IPS DF 6.9 (cell line): Measurements from ENCODE around the gene CRTC3.

Experiments used
- DNase-seq: peaks from one replicate; pipeline ENCODE4 v3.0.0-alpha.2; 2013; ENCODE audit warnings: low read depth, low spot score
- H3K27ac ChIP-seq: one replicate; pipeline ENCODE4 v1.5.1; 2013; ENCODE audit warnings: low read length, control low read depth
- H3K27me3 ChIP-seq: 2 replicates; pipeline ENCODE4 v1.6.1; 2013; ENCODE audit warnings: mild to moderate bottlenecking, low read length; ENCODE audit not compliant: control insufficient read depth, insufficient read depth
- H3K36me3 ChIP-seq: 2 replicates; pipeline ENCODE4 v1.6.1; 2013; ENCODE audit warnings: low read length; ENCODE audit not compliant: control insufficient read depth, insufficient read depth
- H3K4me1 ChIP-seq: 2 replicates; pipeline ENCODE4 v1.6.1; 2013; ENCODE audit warnings: low read length; ENCODE audit not compliant: control insufficient read depth, insufficient read depth
- H3K4me3 ChIP-seq: 2 replicates; pipeline ENCODE4 v1.5.1; 2013; ENCODE audit warnings: mild to moderate bottlenecking, low read length
- H3K9me3 ChIP-seq: 2 replicates; pipeline ENCODE4 v1.6.1; 2013; ENCODE audit warnings: low read length, inconsistent platforms; ENCODE audit not compliant: control insufficient read depth, insufficient read depth
- WGBS: extraction: QIAGEN DNeasy Blood & Tissue Kit; methylation state at CpG from one replicate; pipeline ENCODE4 v1.1.7; 2013; ENCODE audit warnings: mixed read lengths, missing lambda C conversion rate; ENCODE audit not compliant: insufficient read length, insufficient coverage; 5-methylcytosine and 5-hydroxymethylcytosine counted together

CRTC3 gene

GRCh38 chr15:90637693-90638092 is 108.0 kb downstream of the CRTC3 start:
- no peak overlapping the region for H3K27ac ChIP-seq
- no peak for DNase-seq
- H3K4me1 ChIP-seq = no peaks in the 10 kb centered on the region
- H3K9me3 ChIP-seq = no peaks in the 10 kb centered on the region
- H3K27me3 ChIP-seq = no peaks in the 10 kb centered on the region
- H3K4me3 ChIP-seq = no peak overlapping the region
- no peaks in the 10 kb centered on the region for H3K36me3 ChIP-seq
- no CpG with 5 or more reads among the region's 6 CpGs for WGBS

- Histone ChIP-seq H3K27ac (no peak overlapping the region), H3K27me3 (no peaks in the 10 kb centered on the region), H3K36me3 (no peaks in the 10 kb centered on the region), H3K4me3 (no peak overlapping the region), H3K9me3 (no peaks in the 10 kb centered on the region), H3K4me1 (no peaks in the 10 kb centered on the region)
- DNase-seq = no peak
- WGBS = no CpG with 5 or more reads among the region's 12 CpGs
Measured at GRCh38 chr15:90638201-90638691, 108.5 kb downstream of the CRTC3 start.

GRCh38 chr15:90638963-90639362 is 109.2 kb downstream of the CRTC3 start:
- Histone ChIP-seq H3K27me3 (no peaks in the 10 kb centered on the region), H3K4me3 (no peak overlapping the region), H3K9me3 (no peaks in the 10 kb centered on the region), H3K4me1 (no peaks in the 10 kb centered on the region), H3K36me3 (no peaks in the 10 kb centered on the region), H3K27ac (no peak overlapping the region)
- no peak for DNase-seq
- no CpG with 5 or more reads among the region's 11 CpGs for WGBS

GRCh38 chr15:90640862-90641261 is 111.1 kb downstream of the CRTC3 start:
- no peaks in the 10 kb centered on the region for H3K36me3 ChIP-seq
- H3K4me1 ChIP-seq = no peaks in the 10 kb centered on the region; the same call in 1 of the 2 replicates
- H3K27ac ChIP-seq = no peak overlapping the region
- no peak overlapping the region for H3K4me3 ChIP-seq
- H3K9me3 ChIP-seq = no peaks in the 10 kb centered on the region
- DNase-seq = no peak
- H3K27me3 ChIP-seq = no peaks in the 10 kb centered on the region
- no CpG with 5 or more reads among the region's 8 CpGs for WGBS

- Histone ChIP-seq H3K27ac (no peak overlapping the region), H3K9me3 (no peaks in the 10 kb centered on the region), H3K36me3 (no peaks in the 10 kb centered on the region), H3K4me3 (no peak overlapping the region), H3K4me1 (no peaks in the 10 kb centered on the region; the same call in 1 of the 2 replicates), H3K27me3 (no peaks in the 10 kb centered on the region)
- no CpG with 5 or more reads among the region's 16 CpGs for WGBS
- DNase-seq = no peak
Measured at GRCh38 chr15:90641581-90642463, 112.1 kb downstream of the CRTC3 start.

- no peak for DNase-seq
- Histone ChIP-seq H3K9me3 (no peaks in the 10 kb centered on the region), H3K4me3 (no peak overlapping the region), H3K36me3 (no peaks in the 10 kb centered on the region), H3K4me1 (no peaks in the 10 kb centered on the region; the same call in 1 of the 2 replicates), H3K27me3 (no peaks in the 10 kb centered on the region), H3K27ac (no peak overlapping the region)
- WGBS = no CpG with 5 or more reads among the region's 30 CpGs
Measured at GRCh38 chr15:90642464-90643300, 113.0 kb downstream of the CRTC3 start.

- Histone ChIP-seq H3K27me3 (no peaks in the 10 kb centered on the region), H3K4me1 (no peaks in the 10 kb centered on the region; the same call in 1 of the 2 replicates), H3K4me3 (no peak overlapping the region), H3K9me3 (no peaks in the 10 kb centered on the region), H3K27ac (no peak overlapping the region), H3K36me3 (no peaks in the 10 kb centered on the region)
- DNase-seq = no peak
- WGBS = no CpG with 5 or more reads among the region's 7 CpGs
Measured at GRCh38 chr15:90643301-90643632, 113.5 kb downstream of the CRTC3 start.

- no peaks in the 10 kb centered on the region for H3K9me3 ChIP-seq
- no peaks in the 10 kb centered on the region; the same call in 1 of the 2 replicates for H3K4me1 ChIP-seq
- no peak overlapping the region for H3K27ac ChIP-seq
- DNase-seq = no peak
- H3K27me3 ChIP-seq = no peaks in the 10 kb centered on the region
- no CpG with 5 or more reads among the region's 8 CpGs for WGBS
- no peak overlapping the region for H3K4me3 ChIP-seq
- H3K36me3 ChIP-seq = no peaks in the 10 kb centered on the region
Measured at GRCh38 chr15:90644526-90644925, 114.8 kb downstream of the CRTC3 start.

GRCh38 chr15:90644952-90645725 is 115.4 kb downstream of the CRTC3 start:
- no peaks in the 10 kb centered on the region for H3K27me3 ChIP-seq
- WGBS = no CpG with 5 or more reads among the region's 9 CpGs
- no peak for DNase-seq
- no peaks in the 10 kb centered on the region; the same call in 1 of the 2 replicates for H3K4me1 ChIP-seq
- no peak overlapping the region for H3K27ac ChIP-seq
- no peaks in the 10 kb centered on the region for H3K36me3 ChIP-seq
- H3K9me3 ChIP-seq = no peaks in the 10 kb centered on the region
- no peak overlapping the region for H3K4me3 ChIP-seq
